MCF 10A (cell line): ENCODE measurements around the gene UMODL1. TPM values are rescaled to one million over a fixed set of nuclear protein-coding genes. Genes with fewer than 3 reads are reported as not detected.

Experiments used
- BruUV-seq: library from RNA; stranded (reverse); fragments of 400-500 nt; replicated peaks from 2 replicates; lab custom pipeline; 2021; lab: Mats Ljungman, UMichigan
- CTCF ChIA-PET: fragments of 300-600 bp; sonication (Branson Sonifier 250); formaldehyde crosslinking; extraction: SDS; loops from one replicate; lab custom pipeline; 2021; ENCODE audit warnings: antibody characterized with exemption, inconsistent platforms; lab: Yijun Ruan, JAX
- POLR2A ChIA-PET: fragments of 300-600, 350-650 bp; sonication (Branson Sonifier 250); formaldehyde crosslinking; extraction: SDS; loops from one replicate; lab custom pipeline; 2020; ENCODE audit warnings: antibody characterized with exemption, inconsistent platforms; lab: Yijun Ruan, JAX
- DNase-seq: peaks from one replicate; pipeline ENCODE4 v3.0.0-alpha.2; 2018; ENCODE audit not compliant: unreplicated experiment
- H3K27ac Mint-ChIP-seq: one replicate; pipeline ENCODE4 v1.8.0; 2022; ENCODE audit warnings: mild to moderate bottlenecking, low read depth, mixed read lengths; ENCODE audit not compliant: unreplicated experiment
- H3K27me3 Mint-ChIP-seq: one replicate; pipeline ENCODE4 v1.8.0; 2022; ENCODE audit warnings: mixed read lengths; ENCODE audit not compliant: insufficient read depth, unreplicated experiment
- H3K36me3 Mint-ChIP-seq: one replicate; pipeline ENCODE4 v1.8.0; 2022; ENCODE audit warnings: mild to moderate bottlenecking, moderate library complexity, mixed read lengths; ENCODE audit not compliant: insufficient read depth, unreplicated experiment
- H3K4me1 Mint-ChIP-seq: one replicate; pipeline ENCODE4 v1.8.0; 2022; ENCODE audit warnings: mixed read lengths; ENCODE audit not compliant: insufficient read depth, unreplicated experiment
- H3K4me3 Mint-ChIP-seq: one replicate; pipeline ENCODE4 v1.8.0; 2022; ENCODE audit warnings: mild to moderate bottlenecking, moderate library complexity, mixed read lengths; ENCODE audit not compliant: unreplicated experiment
- H3K9me3 Mint-ChIP-seq: one replicate; pipeline ENCODE4 v1.8.0; 2022; ENCODE audit warnings: mixed read lengths; ENCODE audit not compliant: unreplicated experiment
- CTCF ChIP-seq: fragments of 200-600 bp; IDR thresholded peaks from one replicate; pipeline ENCODE4 v1.8.0; 2022; ENCODE audit warnings: antibody characterized with exemption, mild to moderate bottlenecking; ENCODE audit not compliant: unreplicated experiment
- intact Hi-C: fragments of 100-400 bp; cut with micrococcal nuclease; formaldehyde crosslinking; loops from 2 replicates; pipeline ENCODE4 v1.14.1; 2022
- total RNA-seq: library from RNA; stranded (reverse); gene quantifications from 2 replicates; pipeline ENCODE4 v1.2.3, GENCODE V29; 2022

The UMODL1 gene
- total RNA-seq, 1 experiment from 2014 or later: not detected

GRCh38 chr21:42084079-42084478 lies 13.0 kb downstream of the UMODL1 start:
- Mint-ChIP-seq H3K9me3 (no peaks in the 10 kb centered on the region), H3K4me3 (no peak overlapping the region), H3K27ac (no peak overlapping the region), H3K27me3 (peaks cover 24% of the 10 kb centered on the region), H3K4me1 (no peaks in the 10 kb centered on the region), H3K36me3 (no peaks in the 10 kb centered on the region)
- no peak for DNase-seq
- ChIA-PET CTCF (no interaction called here), POLR2A (interaction anchor here (0.5 kb wide), 1 partner anchor 39 kb away, joined by 3 read pairs; no protein-coding TSS in a partner anchor)
- intact Hi-C loops: no loop called here
- BruUV-seq: no TSS peak
- TF ChIP-seq CTCF: no peak

GRCh38 chr21:42085246-42086077 lies 14.3 kb downstream of the UMODL1 start:
- Mint-ChIP-seq H3K4me3 (no peak overlapping the region), H3K9me3 (no peaks in the 10 kb centered on the region), H3K4me1 (no peaks in the 10 kb centered on the region), H3K27me3 (peaks cover 24% of the 10 kb centered on the region), H3K36me3 (no peaks in the 10 kb centered on the region), H3K27ac (no peak overlapping the region)
- intact Hi-C loops: no loop called here
- CTCF ChIA-PET: interaction anchor here (0.6 to 2.4 kb wide), 5 partner anchors 9 to 803 kb away, joined by 4 to 10 read pairs (median 5); no protein-coding TSS in a partner anchor
- BruUV-seq: no TSS peak
- POLR2A ChIA-PET: interaction anchor here (0.8 to 1.6 kb wide), 4 partner anchors 8 to 29 kb away, joined by 3 to 8 read pairs (median 4); no protein-coding TSS in a partner anchor
- no peak for DNase-seq
- TF ChIP-seq CTCF: no peak

GRCh38 chr21:42086969-42087368 lies 15.9 kb downstream of the UMODL1 start:
- peaks cover 27% of the 10 kb centered on the region for H3K27me3 Mint-ChIP-seq
- no peak overlapping the region for H3K4me3 Mint-ChIP-seq
- H3K9me3 Mint-ChIP-seq: no peaks in the 10 kb centered on the region
- intact Hi-C loops: no loop called here
- ChIA-PET POLR2A (interaction anchor here (0.8 to 1.6 kb wide), 5 partner anchors 11 to 129 kb away, joined by 3 to 8 read pairs (median 3); no protein-coding TSS in a partner anchor), CTCF (interaction anchor here (0.5 to 2.4 kb wide), 5 partner anchors 10 to 604 kb away, joined by 3 to 10 read pairs (median 3); no protein-coding TSS in a partner anchor)
- H3K27ac Mint-ChIP-seq: no peak overlapping the region
- BruUV-seq: no TSS peak
- no peaks in the 10 kb centered on the region for H3K36me3 Mint-ChIP-seq
- H3K4me1 Mint-ChIP-seq: no peaks in the 10 kb centered on the region
- no peak for DNase-seq
- no peak for TF ChIP-seq CTCF

- intact Hi-C loops: no loop called here
- Mint-ChIP-seq H3K27ac (no peak overlapping the region), H3K9me3 (no peaks in the 10 kb centered on the region), H3K27me3 (peaks cover 20% of the 10 kb centered on the region), H3K4me1 (no peaks in the 10 kb centered on the region), H3K4me3 (no peak overlapping the region), H3K36me3 (no peaks in the 10 kb centered on the region)
- ChIA-PET POLR2A (no interaction called here), CTCF (interaction anchor here (1.2 kb wide), 1 partner anchor 20 kb away, joined by 3 read pairs; no protein-coding TSS in a partner anchor)
- no peak for DNase-seq
- TF ChIP-seq CTCF: no peak
- no TSS peak for BruUV-seq
These were observed 17.0 kb downstream of the UMODL1 start for GRCh38 chr21:42088148-42088547.
